Vagina (tissue), 2 donors: ENCODE data around the gene SERPINA9.

ENCODE experiments used
- CTCF ChIP-seq, 3 experiments: fragments of 450-650 bp in 2 of 3; fragments of 200-600 bp in 1 of 3; sonication (generic) in 1 of 3; IDR thresholded peaks; one replicate each; pipeline ENCODE4 v1.5.1; 2017 to 2019; ENCODE audit warnings: antibody characterized with exemption in 3 of 3, mild to moderate bottlenecking in 2 of 3, moderate library complexity in 2 of 3
- POLR2A ChIP-seq, 2 donors: fragments of 450-650 bp; IDR thresholded peaks; one replicate each; pipeline ENCODE4 v1.6.1; 2017; ENCODE audit warnings: antibody characterized with exemption in 2 of 2, mild to moderate bottlenecking in 2 of 2, moderate library complexity in 2 of 2

GRCh38 chr14:94481468-94482131, 5.6 kb upstream of the SERPINA9 start:
- TF ChIP-seq POLR2A (IDR thresholded peaks at IDR 0.05) (no peak), CTCF (IDR thresholded peaks at IDR 0.05) (no peak)
